HG03175 (cell line): ENCODE results near the gene EVA1A.

ENCODE experiments used
- ATAC-seq: cut with Tn5 transposase; IDR thresholded peaks from one replicate; pipeline ENCODE4 v1.9.1; 2021; ENCODE audit warnings: mild to moderate bottlenecking, moderate library complexity; ENCODE audit not compliant: unreplicated experiment

EVA1A gene

DNA sequence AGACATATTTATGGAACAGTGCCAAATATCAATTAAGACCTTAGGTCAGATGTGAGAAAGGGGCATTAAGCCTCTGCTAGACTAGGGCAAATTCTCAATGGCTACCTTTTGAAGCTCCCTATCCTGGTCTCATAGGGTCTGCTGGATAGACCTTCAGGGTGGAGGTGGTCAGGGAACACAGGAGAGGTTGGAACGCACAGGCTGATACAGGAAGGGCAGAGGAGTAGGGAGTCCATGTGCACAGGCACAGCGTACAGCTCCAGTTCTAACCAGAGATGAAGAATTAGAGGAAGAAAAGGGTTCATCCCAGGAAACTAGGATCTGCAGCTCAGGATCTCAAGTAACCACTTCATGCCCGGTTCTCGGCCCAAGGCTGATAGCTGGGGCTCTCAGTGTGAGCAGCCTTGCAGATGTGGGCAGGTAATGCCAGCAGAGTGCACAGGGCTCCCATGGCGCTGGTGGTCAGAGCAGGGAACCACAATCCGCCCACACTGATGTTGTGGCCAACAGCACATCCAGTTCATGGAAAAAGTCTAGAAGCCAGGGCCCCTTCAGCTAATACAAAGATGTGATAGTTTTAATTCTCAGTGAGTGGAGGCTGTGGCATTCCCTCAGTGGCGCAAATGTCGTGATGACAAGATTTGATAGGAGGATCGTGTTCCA, 3.4 kb upstream of the EVA1A start:
- ATAC-seq, result no peak

GRCh38 chr2:75563591-75563990, 2.9 kb upstream of the EVA1A start:
- no peak for ATAC-seq

- ATAC-seq, result no peak
Measured at GRCh38 chr2:75562513-75562864, 1.8 kb upstream of the EVA1A start.

- no peak for ATAC-seq
Measured at GRCh38 chr2:75561566-75562512, 1.1 kb upstream of the EVA1A start.

DNA sequence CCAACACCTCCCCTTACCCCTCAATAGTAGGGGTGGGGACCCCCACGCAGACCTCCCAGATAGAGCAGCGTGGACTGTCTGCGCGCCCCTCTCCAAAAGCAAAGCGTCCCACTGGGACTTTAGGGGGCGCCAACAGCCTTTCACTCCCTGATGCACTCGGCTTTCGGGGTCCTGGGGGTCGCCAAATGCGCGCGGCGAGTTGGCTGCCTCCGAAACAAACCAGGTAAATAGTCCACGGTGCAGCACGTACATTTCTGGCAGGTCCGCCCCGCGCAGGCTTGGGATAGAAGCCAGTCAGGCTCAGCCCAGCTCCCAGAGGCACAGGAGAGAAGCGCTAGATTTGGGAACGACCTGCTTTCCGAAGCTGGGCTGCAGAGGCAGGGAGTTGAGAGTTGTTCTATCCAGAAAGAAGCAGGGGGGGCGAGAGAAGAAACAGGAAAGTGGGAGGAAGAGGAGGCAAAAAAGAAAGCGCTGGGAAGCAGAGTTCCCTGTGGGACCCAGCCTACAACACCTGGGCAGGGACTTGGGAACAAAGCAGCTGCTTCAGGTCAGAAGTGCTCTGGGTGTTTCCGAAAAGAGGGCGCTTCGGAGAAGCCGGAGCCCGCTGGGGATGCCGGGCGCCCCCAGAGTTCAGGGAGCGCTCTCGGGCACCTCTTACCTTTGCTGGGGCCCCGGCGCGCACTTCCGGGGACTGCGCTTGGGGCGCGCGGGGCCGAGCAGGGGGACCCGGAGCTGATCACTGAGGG, 544 bp downstream of the EVA1A start:
- ATAC-seq, result no peak

GRCh38 chr2:75559680-75560021, 1.1 kb downstream of the EVA1A start:
- no peak for ATAC-seq

- ATAC-seq, result no peak
Measured at GRCh38 chr2:75558786-75559679, 1.7 kb downstream of the EVA1A start.

- ATAC-seq, result no peak
Measured at GRCh38 chr2:75558136-75558535, 2.6 kb downstream of the EVA1A start.

- no peak for ATAC-seq
Measured at GRCh38 chr2:75557474-75558133, 3.1 kb downstream of the EVA1A start.

GRCh38 chr2:75556679-75557366, 3.9 kb downstream of the EVA1A start:
- no peak for ATAC-seq

DNA sequence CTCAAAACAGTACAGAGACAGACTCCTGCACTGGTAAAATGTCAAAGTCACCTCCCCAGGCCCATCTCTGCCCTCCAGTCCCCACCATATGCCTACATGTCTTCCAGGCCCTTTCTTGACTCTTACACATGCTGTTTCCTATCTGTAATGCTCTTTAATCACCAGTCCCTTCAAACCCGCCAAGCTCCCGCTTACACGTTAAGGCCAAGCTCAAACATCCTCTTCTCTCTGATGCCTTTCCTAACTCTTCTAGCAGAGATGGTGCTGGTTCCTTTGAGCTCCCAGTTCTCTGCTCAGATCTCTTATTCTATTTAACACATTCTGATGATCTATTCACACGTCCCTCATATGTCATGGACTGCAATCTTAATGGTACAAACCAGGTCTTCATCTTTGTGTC, 5.0 kb downstream of the EVA1A start:
- ATAC-seq, result no peak

- ATAC-seq, result no peak
Measured at GRCh38 chr2:75553935-75554531, 6.7 kb downstream of the EVA1A start.

DNA sequence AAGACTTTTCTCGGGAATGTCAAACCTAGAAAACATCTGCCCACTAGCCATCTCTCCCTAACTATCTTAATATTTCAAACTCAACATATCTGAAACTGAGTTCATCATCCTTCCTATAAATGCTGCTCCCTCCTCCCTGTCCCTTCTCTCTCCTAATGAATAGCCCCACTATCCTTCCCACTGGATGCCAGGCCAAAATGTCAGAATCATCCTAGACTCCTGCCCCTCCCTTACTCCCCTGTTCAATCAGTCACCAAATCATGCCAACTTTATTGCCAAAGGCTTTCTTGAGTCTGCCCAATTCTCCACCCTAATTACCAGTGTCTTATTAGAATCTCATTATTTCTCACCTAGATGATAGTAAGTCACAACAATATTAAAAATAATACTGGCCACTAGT, 8.5 kb downstream of the EVA1A start:
- no peak for ATAC-seq

DNA sequence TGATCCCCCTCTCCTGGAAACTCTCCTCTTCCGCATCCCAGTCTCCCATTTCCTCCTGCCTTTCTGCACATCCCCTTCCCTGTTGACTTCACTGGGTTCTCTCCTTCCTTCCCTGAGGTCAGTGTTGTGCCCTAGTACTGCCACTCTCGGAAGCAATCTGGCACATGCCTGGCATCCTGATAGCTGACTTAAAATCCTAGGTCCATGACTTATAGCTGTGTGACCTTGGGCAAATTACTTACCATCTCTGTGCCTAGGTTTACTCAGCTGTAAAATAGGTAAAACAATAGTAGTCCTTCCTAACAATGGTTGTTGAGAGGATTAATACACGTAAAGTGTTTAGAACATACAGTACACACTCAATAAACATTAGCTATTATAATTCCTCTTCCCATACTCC, 9.3 kb downstream of the EVA1A start:
- no peak for ATAC-seq

DNA sequence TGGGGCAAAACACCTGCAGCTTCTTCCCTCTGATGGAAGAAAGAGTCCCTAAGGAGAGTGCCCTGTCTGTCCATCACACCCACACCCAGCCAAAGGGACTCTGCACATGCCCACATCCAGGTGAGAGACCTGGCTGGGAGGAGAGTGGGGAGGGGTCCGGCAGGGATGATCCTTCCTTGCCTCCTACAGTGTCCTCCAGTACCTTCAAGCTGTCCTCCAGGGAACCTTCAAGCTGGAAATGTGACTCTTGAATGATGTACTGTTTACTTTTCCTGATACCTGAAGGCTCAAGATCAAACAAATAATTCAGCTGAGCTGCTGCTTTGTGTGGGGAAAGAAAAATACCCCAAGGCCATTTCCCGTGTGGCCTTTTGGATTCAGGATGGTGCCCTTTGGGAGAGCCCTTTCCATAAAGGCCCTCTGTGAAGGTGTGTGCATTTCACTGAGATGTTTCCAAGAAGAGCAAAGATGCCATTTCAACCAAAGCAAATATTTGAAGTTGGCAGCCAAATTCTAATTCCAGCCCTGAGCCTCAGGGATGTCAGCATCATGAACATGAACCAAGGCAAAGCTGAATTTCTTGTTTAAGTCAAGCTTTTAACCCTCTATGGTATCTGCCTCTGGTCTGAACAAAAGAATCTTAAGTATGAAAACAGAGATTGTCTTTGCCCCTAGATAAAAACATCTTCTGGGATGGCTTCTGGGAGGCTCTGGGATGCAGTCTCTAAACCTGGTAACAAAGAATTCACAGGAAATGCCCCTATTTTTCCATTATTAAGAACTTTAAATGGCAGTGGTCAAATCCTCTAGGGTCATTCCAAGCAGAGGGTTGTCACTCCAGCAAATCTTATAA, 11.1 kb downstream of the EVA1A start:
- no peak for ATAC-seq

- ATAC-seq, result no peak
Measured at GRCh38 chr2:75548036-75548573, 12.6 kb downstream of the EVA1A start.

- ATAC-seq, result no peak
Measured at GRCh38 chr2:75547345-75548035, 13.2 kb downstream of the EVA1A start.
